Measurements from ENCODE around the gene DTX3. TPM values are rescaled to one million over a fixed set of nuclear protein-coding genes. Genes with fewer than 3 reads are reported as not detected.

The DTX3 gene
- total and polyA plus RNA-seq, 7 donors = 1.2 to 68.4 (median 42.9) TPM

- H3K36me3 ChIP-seq = peaks cover 0 to 20% (median 2%) of the 10 kb centered on the region in 4 donors
- WGBS, 2 donors = 1 to 2% methylated on average over 69 of the region's 69 CpGs
- intact Hi-C loops (cut with DNase I) = no loop called here
- peak; percentile 89 for DNase-seq
- H3K4me3 ChIP-seq = peak within 1 kb of the TSS; percentile 72 to 97 (median 84)
- no peaks in the 10 kb centered on the region for H3K9me3 ChIP-seq
- H3K27me3 ChIP-seq = peaks cover 0 to 3% (median 0%) of the 10 kb centered on the region in 3 donors
- H3K4me1 ChIP-seq = peaks cover 0 to 18% (median 16%) of the 10 kb centered on the region in 4 donors
- peak in 1 of 2 donors; percentile 32 for TF ChIP-seq POLR2A (IDR thresholded peaks at IDR 0.05)
- TF ChIP-seq POLR2AphosphoS5 (IDR thresholded peaks at IDR 0.05) = peak; percentile 42 to 75 (median 66)
- TF ChIP-seq EP300 (IDR thresholded peaks at IDR 0.05) = no peak
- no peak for TF ChIP-seq CTCF (IDR thresholded peaks at IDR 0.05)
- peak within 1 kb of the TSS; percentile 77 to 86 (median 82) for H3K27ac ChIP-seq
Observed at GRCh38 chr12:57590864-57591781, 13.5 kb upstream of the DTX3 start, which contains the start of gene PIP4K2C. Gene PIP4K2C (plus strand): TSS chr12:57591192. CDS start chr12:57591290, 98 bp downstream.

- WGBS, 2 donors = 34 to 48% methylated on average over 10 of the region's 10 CpGs
- no peaks in the 10 kb centered on the region for H3K9me3 ChIP-seq
- H3K4me1 ChIP-seq = peaks cover 0 to 18% (median 16%) of the 10 kb centered on the region in 4 donors
- peaks cover 0 to 3% (median 0%) of the 10 kb centered on the region in 3 donors for H3K27me3 ChIP-seq
- H3K4me3 ChIP-seq = peak overlapping the region; percentile 72 to 97 (median 84)
- DNase-seq = no peak
- peak overlapping the region; percentile 77 to 86 (median 82) for H3K27ac ChIP-seq
- peaks cover 0 to 27% (median 3%) of the 10 kb centered on the region in 4 donors for H3K36me3 ChIP-seq
- TF ChIP-seq POLR2A (IDR thresholded peaks at IDR 0.05) = no peak
- no peak for TF ChIP-seq CTCF (IDR thresholded peaks at IDR 0.05)
- no peak for TF ChIP-seq POLR2AphosphoS5 (IDR thresholded peaks at IDR 0.05)
- TF ChIP-seq EP300 (IDR thresholded peaks at IDR 0.05) = no peak
- intact Hi-C loops (cut with DNase I) = no loop called here
Observed at GRCh38 chr12:57591782-57592325, 12.8 kb upstream of the DTX3 start.

- 74 to 85% methylated on average over 2 of the region's 2 CpGs for WGBS, 2 donors
- no peak for TF ChIP-seq POLR2A (IDR thresholded peaks at IDR 0.05)
- TF ChIP-seq POLR2AphosphoS5 (IDR thresholded peaks at IDR 0.05) = no peak
- no peak for TF ChIP-seq CTCF (IDR thresholded peaks at IDR 0.05)
- no peak for TF ChIP-seq EP300 (IDR thresholded peaks at IDR 0.05)
- Histone ChIP-seq H3K27ac (no peak overlapping the region), H3K9me3 (no peaks in the 10 kb centered on the region), H3K27me3 (peaks cover 0 to 3% (median 0%) of the 10 kb centered on the region in 3 donors), H3K4me3 (no peak overlapping the region), H3K36me3 (peaks cover 0 to 36% (median 4%) of the 10 kb centered on the region in 4 donors), H3K4me1 (peaks cover 0 to 18% (median 16%) of the 10 kb centered on the region in 4 donors)
- intact Hi-C loops (cut with DNase I) = no loop called here
- DNase-seq = no peak
Observed at GRCh38 chr12:57592551-57593165, 12.0 kb upstream of the DTX3 start.

GRCh38 chr12:57593187-57593586 is 11.4 kb upstream of the DTX3 start:
- no peaks in the 10 kb centered on the region for H3K27me3 ChIP-seq
- WGBS, 2 donors = 90% methylated on average over 4 of the region's 4 CpGs
- no peak overlapping the region for H3K4me3 ChIP-seq
- H3K4me1 ChIP-seq = peaks cover 0 to 18% (median 16%) of the 10 kb centered on the region in 4 donors
- no peak overlapping the region for H3K27ac ChIP-seq
- TF ChIP-seq EP300 (IDR thresholded peaks at IDR 0.05) (no peak), CTCF (IDR thresholded peaks at IDR 0.05) (no peak), POLR2A (IDR thresholded peaks at IDR 0.05) (no peak), POLR2AphosphoS5 (IDR thresholded peaks at IDR 0.05) (no peak)
- peaks cover 0 to 40% (median 6%) of the 10 kb centered on the region in 4 donors for H3K36me3 ChIP-seq
- intact Hi-C loops (cut with DNase I) = no loop called here
- no peak for DNase-seq
- H3K9me3 ChIP-seq = no peaks in the 10 kb centered on the region

Data from sigmoid colon (tissue), 7 donors.